ENCODE measurements around the gene TMEM8B. TPM values are rescaled to one million over a fixed set of nuclear protein-coding genes. Genes with fewer than 3 reads are reported as not detected.

Gene TMEM8B
- total RNA-seq, 1 experiment from 2014 or later, result 7.2 TPM

DNA sequence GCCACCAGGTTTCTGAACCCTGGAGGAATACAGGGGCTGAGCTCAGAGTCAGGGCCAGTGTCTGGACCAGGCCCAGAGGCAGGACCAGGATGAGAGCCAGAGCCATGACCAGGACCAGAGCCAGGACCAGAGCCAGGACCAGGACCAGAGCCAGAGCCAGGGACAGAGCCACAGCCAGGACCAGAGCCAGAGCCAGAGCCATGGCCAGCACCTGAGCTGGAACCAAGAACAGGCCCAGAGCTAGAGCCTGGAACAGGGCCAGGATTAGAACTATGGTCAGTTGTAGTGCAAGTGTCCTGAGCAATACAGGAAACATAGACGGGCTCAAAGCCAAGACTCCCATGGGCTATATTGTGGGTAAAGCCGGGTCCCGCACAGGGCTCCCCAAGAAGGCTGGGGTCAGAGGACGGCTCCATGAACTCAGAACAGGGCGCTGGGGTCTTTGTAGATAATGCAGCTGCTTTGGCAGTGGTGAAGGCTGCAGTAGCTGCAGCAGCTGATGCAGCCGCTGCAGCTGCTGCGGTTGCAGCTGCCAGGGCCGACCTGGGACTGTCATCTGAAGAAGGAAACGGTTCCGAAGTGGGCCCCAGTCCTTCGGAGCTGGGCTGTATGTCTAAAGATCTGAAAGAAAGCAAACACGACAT, 17.5 kb upstream of the TMEM8B start:
- H3K4me2 ChIP-seq (ENCODE audit: low read length), result peak overlapping the region; percentile 33
- H3K9ac ChIP-seq (ENCODE audit: low read length), result no peak overlapping the region

More for the DNA sequence above, 17.5 kb upstream of the TMEM8B start:
- Histone ChIP-seq H3K27ac (ENCODE audit: low read depth, low read length) (no peak overlapping the region), H3K9me2 (ENCODE audit: insufficient read depth) (no peaks in the 10 kb centered on the region), H3K4me3 (replicated peaks in 1 of 2; ENCODE audit: low read depth in 1 of 2, low read length in 2 of 2) (no peak overlapping the region), H3K4me1 (ENCODE audit: control insufficient read depth in 1 of 2, insufficient read depth in 2 of 2, low read length in 2 of 2) (peaks cover 7 to 17% of the 10 kb centered on the region in 2 experiments; a peak in 3 of 4 replicates), H3K9me3 (ENCODE audit: control insufficient read depth in 1 of 2, insufficient read depth in 1 of 2, low read depth in 1 of 2, low read length in 2 of 2) (no peaks in the 10 kb centered on the region), H3K36me3 (ENCODE audit: control insufficient read depth in 1 of 2, insufficient read depth in 2 of 2, low read length in 2 of 2) (peaks cover 0 to 3% of the 10 kb centered on the region in 2 experiments; a peak in 2 of 4 replicates), H3K79me2 (ENCODE audit: insufficient read depth, low read length) (no peaks in the 10 kb centered on the region), H4K20me1 (ENCODE audit: insufficient read depth) (no peaks in the 10 kb centered on the region), H2AFZ (ENCODE audit: low read depth, low read length, poor library complexity, severe bottlenecking) (no peak overlapping the region), H3K27me3 (ENCODE audit: insufficient read depth, low read length) (no peaks in the 10 kb centered on the region)
- no TSS peak for BruUV-seq (replicated peaks)
- intact Hi-C loops (cut with micrococcal nuclease), result loop anchor here (2.0 kb wide), 1 partner anchor 61 kb away; no protein-coding TSS in a partner anchor
- TF ChIP-seq POLR2AphosphoS5 (IDR thresholded peaks at IDR 0.05; ENCODE audit: low read depth, low read length) (no peak), CEBPB (IDR thresholded peaks at IDR 0.05; ENCODE audit: low read depth) (no peak), ELF1 (IDR thresholded peaks at IDR 0.05; ENCODE audit: borderline replicate concordance, low read depth) (no peak), SRF (IDR thresholded peaks at IDR 0.05; ENCODE audit: low read depth) (no peak), JUND (IDR thresholded peaks at IDR 0.05) (no peak), TCF7L2 (IDR thresholded peaks at IDR 0.05; ENCODE audit: borderline replicate concordance, extremely low read depth, insufficient read depth, insufficient read length) (no peak), ZNF274 (IDR thresholded peaks at IDR 0.05; ENCODE audit: low read depth, low read length) (no peak), ZFX (IDR thresholded peaks at IDR 0.05) (no peak), EGR1 (IDR thresholded peaks at IDR 0.05; ENCODE audit: low read depth) (no peak), CBX3 (IDR thresholded peaks at IDR 0.05; ENCODE audit: low read depth) (no peak)
- TF ChIP-seq, protein P1, sequence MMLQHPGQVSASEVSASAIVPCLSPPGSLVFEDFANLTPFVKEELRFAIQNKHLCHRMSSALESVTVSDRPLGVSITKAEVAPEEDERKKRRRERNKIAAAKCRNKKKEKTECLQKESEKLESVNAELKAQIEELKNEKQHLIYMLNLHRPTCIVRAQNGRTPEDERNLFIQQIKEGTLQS (IDR thresholded peaks at IDR 0.05), result no peak
- TF ChIP-seq, protein P2, sequence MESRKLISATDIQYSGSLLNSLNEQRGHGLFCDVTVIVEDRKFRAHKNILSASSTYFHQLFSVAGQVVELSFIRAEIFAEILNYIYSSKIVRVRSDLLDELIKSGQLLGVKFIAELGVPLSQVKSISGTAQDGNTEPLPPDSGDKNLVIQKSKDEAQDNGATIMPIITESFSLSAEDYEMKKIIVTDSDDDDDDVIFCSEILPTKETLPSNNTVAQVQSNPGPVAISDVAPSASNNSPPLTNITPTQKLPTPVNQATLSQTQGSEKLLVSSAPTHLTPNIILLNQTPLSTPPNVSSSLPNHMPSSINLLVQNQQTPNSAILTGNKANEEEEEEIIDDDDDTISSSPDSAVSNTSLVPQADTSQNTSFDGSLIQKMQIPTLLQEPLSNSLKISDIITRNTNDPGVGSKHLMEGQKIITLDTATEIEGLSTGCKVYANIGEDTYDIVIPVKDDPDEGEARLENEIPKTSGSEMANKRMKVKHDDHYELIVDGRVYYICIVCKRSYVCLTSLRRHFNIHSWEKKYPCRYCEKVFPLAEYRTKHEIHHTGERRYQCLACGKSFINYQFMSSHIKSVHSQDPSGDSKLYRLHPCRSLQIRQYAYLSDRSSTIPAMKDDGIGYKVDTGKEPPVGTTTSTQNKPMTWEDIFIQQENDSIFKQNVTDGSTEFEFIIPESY (IDR thresholded peaks at IDR 0.05; ENCODE audit: extremely low read depth, insufficient replicate concordance, low read length), result no peak
- TF ChIP-seq, protein P3, sequence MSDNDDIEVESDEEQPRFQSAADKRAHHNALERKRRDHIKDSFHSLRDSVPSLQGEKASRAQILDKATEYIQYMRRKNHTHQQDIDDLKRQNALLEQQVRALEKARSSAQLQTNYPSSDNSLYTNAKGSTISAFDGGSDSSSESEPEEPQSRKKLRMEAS (IDR thresholded peaks at IDR 0.05), result no peak
- DNase-seq (ENCODE audit: low read depth, low spot score) (no peak), ATAC-seq (no peak)
- ChIA-PET CTCF (interaction anchor here (1.1 to 1.2 kb wide), 2 partner anchors 15 to 115 kb away, joined by 3 read pairs; no protein-coding TSS in a partner anchor), POLR2A (no interaction called here), RAD21 (ENCODE audit: low non-redundant PET in 1 of 2, low total read pairs in 2 of 2, uncharacterized antibody in 2 of 2, unreplicated experiment in 2 of 2) (no interaction called here)
